Thymus (tissue), 11 donors: ENCODE measurements around the gene LRRC8D. TPM values are rescaled to one million over a fixed set of nuclear protein-coding genes. Genes with fewer than 3 reads are reported as not detected.

ENCODE experiments used
- DNase-seq, 9 donors: peaks; one replicate each; pipeline ENCODE4 v3.0.0-alpha.2; 2013; ENCODE audit warnings: low spot score in 9 of 9, low read depth in 6 of 9, missing footprints in 1 of 9
- H3K27ac ChIP-seq, 2 donors: one replicate each; pipeline ENCODE4 v1.5.1; 2013; ENCODE audit warnings: control low read depth in 1 of 2, low read depth in 1 of 2, low read length in 1 of 2, mild to moderate bottlenecking in 1 of 2, moderate library complexity in 1 of 2
- H3K27me3 ChIP-seq, 2 donors: one replicate each; pipeline ENCODE4 v1.5.1; 2013; ENCODE audit warnings: low read length in 1 of 2; ENCODE audit not compliant: control insufficient read depth in 2 of 2, insufficient read depth in 1 of 2
- H3K36me3 ChIP-seq, 2 donors: one replicate each; pipeline ENCODE4 v1.5.1; 2013; ENCODE audit warnings: low read length in 1 of 2, mild to moderate bottlenecking in 1 of 2, moderate library complexity in 1 of 2; ENCODE audit not compliant: control insufficient read depth in 2 of 2, insufficient read depth in 2 of 2
- H3K4me1 ChIP-seq, 2 donors: one replicate each; pipeline ENCODE4 v1.5.1; 2013; ENCODE audit warnings: low read length in 2 of 2; ENCODE audit not compliant: control insufficient read depth in 2 of 2, insufficient read depth in 2 of 2
- H3K4me3 ChIP-seq, 2 donors: one replicate each; pipeline ENCODE4 v1.5.1; 2013; ENCODE audit warnings: low read length in 2 of 2, control low read depth in 1 of 2, mild to moderate bottlenecking in 1 of 2
- H3K9me3 ChIP-seq, 2 donors: one replicate each; pipeline ENCODE4 v1.5.1; 2013; ENCODE audit warnings: low read length in 1 of 2, mild to moderate bottlenecking in 1 of 2; ENCODE audit not compliant: control insufficient read depth in 2 of 2, insufficient read depth in 1 of 2
- WGBS: extraction: QIAGEN DNeasy Blood & Tissue Kit; methylation state at CpG from one replicate; pipeline ENCODE4 v1.1.7; 2013; 5-methylcytosine and 5-hydroxymethylcytosine counted together
- polyA plus RNA-seq: library from polyadenylated mRNA; stranded (reverse); fragments of 200-250 nt; gene quantifications from one replicate; pipeline ENCODE4 v1.2.3, GENCODE V29; 2013
- total RNA-seq: library from RNA; stranded (reverse); fragments of 120-200 nt; gene quantifications from one replicate; pipeline ENCODE4 v1.2.4, GENCODE V29; 2013
- donor health status: healthy.

LRRC8D gene
- total and polyA plus RNA-seq, 2 donors: 23.6 to 23.8 TPM

GRCh38 chr1:89823679-89824292, 3.0 kb downstream of the LRRC8D start:
- Histone ChIP-seq H3K4me1 (peaks cover 19 to 28% of the 10 kb centered on the region in 2 donors), H3K27me3 (no peaks in the 10 kb centered on the region), H3K4me3 (no peak overlapping the region), H3K27ac (no peak overlapping the region), H3K9me3 (no peaks in the 10 kb centered on the region), H3K36me3 (no peaks in the 10 kb centered on the region)
- DNase-seq: no peak
- 81% methylated on average over 6 of the region's 6 CpGs for WGBS

- DNase-seq: no peak
- Histone ChIP-seq H3K4me1 (peaks cover 11% of the 10 kb centered on the region in 2 donors), H3K9me3 (no peaks in the 10 kb centered on the region), H3K36me3 (no peaks in the 10 kb centered on the region), H3K27ac (no peak overlapping the region), H3K27me3 (no peaks in the 10 kb centered on the region), H3K4me3 (no peak overlapping the region)
- WGBS: 62% methylated on average over 3 of the region's 3 CpGs
Observed at GRCh38 chr1:89826594-89826993, 5.8 kb downstream of the LRRC8D start.

- no peak overlapping the region for H3K27ac ChIP-seq
- no peak for DNase-seq
- H3K4me1 ChIP-seq: peaks cover 5 to 8% of the 10 kb centered on the region in 2 donors
- H3K27me3 ChIP-seq: no peaks in the 10 kb centered on the region
- no peak overlapping the region for H3K4me3 ChIP-seq
- no peaks in the 10 kb centered on the region for H3K36me3 ChIP-seq
- WGBS: 98% methylated on average over 3 of the region's 3 CpGs
- no peaks in the 10 kb centered on the region for H3K9me3 ChIP-seq
Observed at GRCh38 chr1:89827330-89827729, 6.5 kb downstream of the LRRC8D start.

- 100% methylated on average over 1 of the region's 1 CpG for WGBS
- Histone ChIP-seq H3K4me3 (no peak overlapping the region), H3K36me3 (no peaks in the 10 kb centered on the region), H3K4me1 (peaks cover 0 to 2% of the 10 kb centered on the region in 2 donors), H3K27me3 (no peaks in the 10 kb centered on the region), H3K9me3 (no peaks in the 10 kb centered on the region), H3K27ac (no peak overlapping the region)
- no peak for DNase-seq
Observed at GRCh38 chr1:89827902-89828301, 7.1 kb downstream of the LRRC8D start.

GRCh38 chr1:89829186-89829585, 8.4 kb downstream of the LRRC8D start:
- DNase-seq: no peak
- WGBS: 98% methylated on average over 4 of the region's 4 CpGs
- no peaks in the 10 kb centered on the region for H3K9me3 ChIP-seq
- H3K4me1 ChIP-seq: peaks cover 0 to 2% of the 10 kb centered on the region in 2 donors
- H3K27ac ChIP-seq: no peak overlapping the region
- no peaks in the 10 kb centered on the region for H3K27me3 ChIP-seq
- no peak overlapping the region for H3K4me3 ChIP-seq
- H3K36me3 ChIP-seq: no peaks in the 10 kb centered on the region

GRCh38 chr1:89831462-89832120, 10.8 kb downstream of the LRRC8D start:
- H3K4me3 ChIP-seq: no peak overlapping the region
- WGBS: 81% methylated on average over 7 of the region's 7 CpGs
- no peaks in the 10 kb centered on the region for H3K27me3 ChIP-seq
- H3K27ac ChIP-seq: no peak overlapping the region
- H3K36me3 ChIP-seq: no peaks in the 10 kb centered on the region
- H3K9me3 ChIP-seq: no peaks in the 10 kb centered on the region
- no peak for DNase-seq
- H3K4me1 ChIP-seq: peaks cover 4 to 6% of the 10 kb centered on the region in 2 donors

GRCh38 chr1:89832496-89833127, 11.8 kb downstream of the LRRC8D start:
- 87% methylated on average over 6 of the region's 6 CpGs for WGBS
- peaks cover 4 to 10% of the 10 kb centered on the region in 2 donors for H3K4me1 ChIP-seq
- DNase-seq: no peak

GRCh38 chr1:89833183-89834082, 12.6 kb downstream of the LRRC8D start:
- WGBS: 96% methylated on average over 7 of the region's 7 CpGs
- no peak for DNase-seq
- Histone ChIP-seq H3K36me3 (no peaks in the 10 kb centered on the region), H3K27me3 (no peaks in the 10 kb centered on the region), H3K27ac (no peak overlapping the region), H3K4me1 (peaks cover 4 to 10% of the 10 kb centered on the region in 2 donors), H3K4me3 (no peak overlapping the region), H3K9me3 (no peaks in the 10 kb centered on the region)

More at GRCh38 chr1:89832496-89833127, 11.8 kb downstream of the LRRC8D start:
- no peaks in the 10 kb centered on the region for H3K9me3 ChIP-seq
- H3K36me3 ChIP-seq: no peaks in the 10 kb centered on the region
- H3K27me3 ChIP-seq: no peaks in the 10 kb centered on the region
- no peak overlapping the region for H3K4me3 ChIP-seq
- no peak overlapping the region for H3K27ac ChIP-seq
